HEK293 (cell line): ENCODE results near the gene PUS7.
A peak's percentile ranks its signal among the peaks of the same experiment; 100 is the strongest.

Source experiments
- CTCF ChIA-PET: fragments of 350-600 bp; formaldehyde crosslinking; extraction: SDS; loops from one replicate; lab custom pipeline; 2021; ENCODE audit warnings: antibody characterized with exemption; lab: Yijun Ruan, JAX
- POLR2A ChIA-PET: fragments of 300-600 bp; formaldehyde crosslinking; extraction: SDS; loops from one replicate; lab custom pipeline; 2020; ENCODE audit warnings: antibody characterized with exemption, inconsistent platforms; lab: Yijun Ruan, JAX
- H3K27ac ChIP-seq: fragments of 200-500 bp; sonication (Bioruptor generic); 2 replicates; pipeline ENCODE4 v1.5.1; 2014; ENCODE audit warnings: low read depth, low read length, control low read depth, inconsistent platforms; ENCODE audit errors: extremely low read depth
- H3K36me3 ChIP-seq, 2 experiments: fragments of 200-500 bp in 1 of 2; sonication (Bioruptor generic) in 1 of 2; 1 replicate in 1 of 2; 2 replicates in 1 of 2; pipeline ENCODE4 v1.5.1; 2014 to 2017; ENCODE audit warnings: inconsistent platforms in 2 of 2, low read length in 2 of 2; ENCODE audit not compliant: control insufficient read depth in 2 of 2, insufficient read depth in 1 of 2
- H3K4me1 ChIP-seq: fragments of 200-500 bp; sonication (Bioruptor generic); 2 replicates; pipeline ENCODE4 v1.5.1; 2014; ENCODE audit warnings: mild to moderate bottlenecking, low read length, inconsistent platforms; ENCODE audit not compliant: control insufficient read depth, insufficient read depth
- H3K4me3 ChIP-seq: 2 replicates; pipeline ENCODE4 v1.5.1; 2011; ENCODE audit warnings: low read depth, mild to moderate bottlenecking, control low read depth, low read length, moderate library complexity
- H3K9me3 ChIP-seq: fragments of 200-500 bp; sonication (Bioruptor generic); 2 replicates; pipeline ENCODE4 v1.5.1; 2014; ENCODE audit warnings: low read depth, low read length, inconsistent platforms; ENCODE audit not compliant: control insufficient read depth, insufficient read depth
- KLF9 ChIP-seq: fragments of 450-650 bp; formaldehyde crosslinking; IDR thresholded peaks from 2 replicates; pipeline ENCODE4 v1.5.1; 2016; ENCODE audit warnings: missing biosample characterization, missing genetic modification characterization, low read depth
- RBAK ChIP-seq: fragments of 450-650 bp; formaldehyde crosslinking; IDR thresholded peaks from 2 replicates; pipeline ENCODE4 v1.5.1; 2016; ENCODE audit warnings: missing biosample characterization, missing genetic modification characterization
- WT1 ChIP-seq: fragments of 450-650 bp; formaldehyde crosslinking; IDR thresholded peaks from 2 replicates; pipeline ENCODE4 v1.5.1; 2016; ENCODE audit warnings: missing biosample characterization, missing genetic modification characterization
- ZNF10 ChIP-seq: fragments of 450-650 bp; formaldehyde crosslinking; IDR thresholded peaks from 2 replicates; pipeline ENCODE4 v1.5.1; 2017; ENCODE audit warnings: missing biosample characterization, missing genetic modification characterization
- ZNF169 ChIP-seq: fragments of 450-650 bp; formaldehyde crosslinking; IDR thresholded peaks from 2 replicates; pipeline ENCODE4 v1.5.1; 2016; ENCODE audit warnings: missing biosample characterization, missing genetic modification characterization
- ZNF391 ChIP-seq: fragments of 450-650 bp; formaldehyde crosslinking; IDR thresholded peaks from 2 replicates; pipeline ENCODE4 v1.5.1; 2016; ENCODE audit warnings: low read depth, missing biosample characterization, missing genetic modification characterization, borderline replicate concordance
- ZNF660 ChIP-seq: fragments of 450-650 bp; IDR thresholded peaks from 2 replicates; pipeline ENCODE4 v1.5.1; 2018; ENCODE audit warnings: missing biosample characterization, mild to moderate bottlenecking, missing genetic modification characterization
- ZNF664 ChIP-seq: fragments of 450-650 bp; formaldehyde crosslinking; IDR thresholded peaks from 2 replicates; pipeline ENCODE4 v1.5.1; 2016; ENCODE audit warnings: missing biosample characterization, missing genetic modification characterization
- TF ChIP-seq, protein P1 (sequence below): fragments of 450-650 bp; formaldehyde crosslinking; conservative IDR thresholded peaks from 2 replicates; pipeline ENCODE4 v1.5.1; 2016; ENCODE audit warnings: low read depth, missing biosample characterization, missing genetic modification characterization
- TF ChIP-seq, protein P2 (sequence below): fragments of 450-650 bp; formaldehyde crosslinking; IDR thresholded peaks from 2 replicates; pipeline ENCODE4 v1.5.1; 2017; ENCODE audit warnings: missing biosample characterization, missing genetic modification characterization
- TF ChIP-seq, protein P3 (sequence below): fragments of 450-650 bp; IDR thresholded peaks from 2 replicates; pipeline ENCODE4 v1.5.1; 2018; ENCODE audit warnings: missing biosample characterization, mild to moderate bottlenecking, missing genetic modification characterization
- TF ChIP-seq, protein P4 (sequence below): fragments of 450-650 bp; IDR thresholded peaks from 2 replicates; pipeline ENCODE4 v1.5.1; 2018; ENCODE audit warnings: missing biosample characterization, missing genetic modification characterization
- TF ChIP-seq, protein P5 (sequence below): fragments of 450-650 bp; formaldehyde crosslinking; IDR thresholded peaks from 2 replicates; pipeline ENCODE4 v1.5.1; 2016; ENCODE audit warnings: missing biosample characterization, missing genetic modification characterization, borderline replicate concordance
- TF ChIP-seq, protein P6 (sequence below): fragments of 450-650 bp; formaldehyde crosslinking; IDR thresholded peaks from 2 replicates; pipeline ENCODE4 v1.5.1; 2016; ENCODE audit warnings: missing biosample characterization, missing genetic modification characterization

Gene PUS7

DNA sequence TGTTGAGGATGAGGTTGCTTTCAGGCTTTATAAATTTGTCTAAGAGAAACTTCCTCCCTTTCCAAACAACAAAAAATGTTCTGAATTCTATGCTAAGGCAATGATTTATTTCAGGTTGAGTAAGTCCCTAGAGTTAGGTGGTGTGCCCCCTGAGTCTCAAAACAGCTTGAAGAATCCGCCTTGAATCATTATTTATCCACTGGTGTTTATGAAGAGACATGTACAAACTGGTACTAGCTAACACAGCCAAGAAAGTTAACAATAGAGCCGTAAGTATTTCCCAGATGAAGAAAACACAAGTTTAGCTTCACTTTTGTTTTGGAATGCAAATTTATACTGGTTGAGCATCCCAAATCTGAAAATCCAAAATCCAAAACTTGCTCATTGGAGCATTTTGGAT is 67.2 kb downstream of the PUS7 start:
- no peaks in the 10 kb centered on the region for H3K9me3 ChIP-seq
- POLR2A ChIA-PET, result no interaction called here
- no peak overlapping the region for H3K4me3 ChIP-seq
- H3K4me1 ChIP-seq, result no peaks in the 10 kb centered on the region
- TF ChIP-seq ZNF664 (tag by site-specific recombination), result no peak
- TF ChIP-seq RBAK, result no peak
- no peak for TF ChIP-seq ZNF391 (tag by site-specific recombination)
- TF ChIP-seq, all 188 proteins: peak for 0
- H3K36me3 ChIP-seq, result peaks cover 14 to 23% of the 10 kb centered on the region in 2 experiments
- H3K27ac ChIP-seq, result no peak overlapping the region
- CTCF ChIA-PET, result interaction anchor here (0.6 to 0.8 kb wide), 3 partner anchors 56 to 133 kb away, joined by 3 to 5 read pairs (median 4); no protein-coding TSS in a partner anchor

DNA sequence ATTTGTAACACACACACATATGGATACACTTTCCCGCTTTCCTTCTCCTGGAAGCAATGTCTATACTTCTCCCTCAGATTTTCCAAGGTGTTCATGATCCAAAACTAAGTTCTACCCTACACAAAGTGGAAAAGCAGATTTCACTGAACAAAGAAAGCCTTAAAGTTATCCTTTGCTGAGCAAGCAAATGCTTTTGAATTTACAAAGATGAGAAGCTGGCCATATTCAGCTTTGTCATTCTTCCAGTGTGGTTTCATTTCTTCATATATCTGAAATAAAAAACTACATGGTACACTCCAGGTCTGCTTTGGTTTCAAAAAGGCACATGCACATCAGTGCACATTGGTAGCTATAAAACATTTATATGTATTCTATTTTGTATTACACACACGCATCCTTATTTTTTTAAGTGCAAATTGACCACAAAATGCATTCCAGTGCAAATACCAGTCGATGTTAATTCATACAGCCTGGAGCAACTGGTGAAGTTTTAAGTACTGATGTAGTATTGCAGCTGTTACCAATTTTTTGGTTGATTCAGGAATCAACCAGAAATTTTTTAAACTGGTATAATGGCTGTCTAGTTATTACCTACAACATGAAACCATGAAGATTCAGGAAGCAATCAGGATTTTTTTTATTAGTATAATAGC is 67.8 kb downstream of the PUS7 start:
- peaks cover 14 to 17% of the 10 kb centered on the region in 2 experiments for H3K36me3 ChIP-seq
- H3K27ac ChIP-seq, result no peak overlapping the region
- POLR2A ChIA-PET, result no interaction called here
- H3K9me3 ChIP-seq, result no peaks in the 10 kb centered on the region
- TF ChIP-seq ZNF169 (tag by site-specific recombination), result no peak
- TF ChIP-seq, protein P1, sequence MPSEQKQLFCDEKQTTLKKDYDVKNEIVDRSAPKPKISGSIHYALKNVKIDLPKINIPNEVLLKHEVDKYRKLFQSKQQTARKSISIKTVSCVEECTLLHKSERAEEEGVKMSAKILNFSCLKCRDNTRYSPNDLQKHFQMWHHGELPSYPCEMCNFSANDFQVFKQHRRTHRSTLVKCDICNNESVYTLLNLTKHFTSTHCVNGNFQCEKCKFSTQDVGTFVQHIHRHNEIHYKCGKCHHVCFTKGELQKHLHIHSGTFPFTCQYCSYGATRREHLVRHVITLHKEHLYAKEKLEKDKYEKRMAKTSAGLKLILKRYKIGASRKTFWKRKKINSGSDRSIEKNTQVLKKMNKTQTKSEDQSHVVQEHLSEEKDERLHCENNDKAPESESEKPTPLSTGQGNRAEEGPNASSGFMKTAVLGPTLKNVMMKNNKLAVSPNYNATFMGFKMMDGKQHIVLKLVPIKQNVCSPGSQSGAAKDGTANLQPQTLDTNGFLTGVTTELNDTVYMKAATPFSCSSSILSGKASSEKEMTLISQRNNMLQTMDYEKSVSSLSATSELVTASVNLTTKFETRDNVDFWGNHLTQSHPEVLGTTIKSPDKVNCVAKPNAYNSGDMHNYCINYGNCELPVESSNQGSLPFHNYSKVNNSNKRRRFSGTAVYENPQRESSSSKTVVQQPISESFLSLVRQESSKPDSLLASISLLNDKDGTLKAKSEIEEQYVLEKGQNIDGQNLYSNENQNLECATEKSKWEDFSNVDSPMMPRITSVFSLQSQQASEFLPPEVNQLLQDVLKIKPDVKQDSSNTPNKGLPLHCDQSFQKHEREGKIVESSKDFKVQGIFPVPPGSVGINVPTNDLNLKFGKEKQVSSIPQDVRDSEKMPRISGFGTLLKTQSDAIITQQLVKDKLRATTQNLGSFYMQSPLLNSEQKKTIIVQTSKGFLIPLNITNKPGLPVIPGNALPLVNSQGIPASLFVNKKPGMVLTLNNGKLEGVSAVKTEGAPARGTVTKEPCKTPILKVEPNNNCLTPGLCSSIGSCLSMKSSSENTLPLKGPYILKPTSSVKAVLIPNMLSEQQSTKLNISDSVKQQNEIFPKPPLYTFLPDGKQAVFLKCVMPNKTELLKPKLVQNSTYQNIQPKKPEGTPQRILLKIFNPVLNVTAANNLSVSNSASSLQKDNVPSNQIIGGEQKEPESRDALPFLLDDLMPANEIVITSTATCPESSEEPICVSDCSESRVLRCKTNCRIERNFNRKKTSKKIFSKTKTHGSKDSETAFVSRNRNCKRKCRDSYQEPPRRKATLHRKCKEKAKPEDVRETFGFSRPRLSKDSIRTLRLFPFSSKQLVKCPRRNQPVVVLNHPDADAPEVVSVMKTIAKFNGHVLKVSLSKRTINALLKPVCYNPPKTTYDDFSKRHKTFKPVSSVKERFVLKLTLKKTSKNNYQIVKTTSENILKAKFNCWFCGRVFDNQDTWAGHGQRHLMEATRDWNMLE (tag by site-specific recombination), result no peak
- TF ChIP-seq, protein P2, sequence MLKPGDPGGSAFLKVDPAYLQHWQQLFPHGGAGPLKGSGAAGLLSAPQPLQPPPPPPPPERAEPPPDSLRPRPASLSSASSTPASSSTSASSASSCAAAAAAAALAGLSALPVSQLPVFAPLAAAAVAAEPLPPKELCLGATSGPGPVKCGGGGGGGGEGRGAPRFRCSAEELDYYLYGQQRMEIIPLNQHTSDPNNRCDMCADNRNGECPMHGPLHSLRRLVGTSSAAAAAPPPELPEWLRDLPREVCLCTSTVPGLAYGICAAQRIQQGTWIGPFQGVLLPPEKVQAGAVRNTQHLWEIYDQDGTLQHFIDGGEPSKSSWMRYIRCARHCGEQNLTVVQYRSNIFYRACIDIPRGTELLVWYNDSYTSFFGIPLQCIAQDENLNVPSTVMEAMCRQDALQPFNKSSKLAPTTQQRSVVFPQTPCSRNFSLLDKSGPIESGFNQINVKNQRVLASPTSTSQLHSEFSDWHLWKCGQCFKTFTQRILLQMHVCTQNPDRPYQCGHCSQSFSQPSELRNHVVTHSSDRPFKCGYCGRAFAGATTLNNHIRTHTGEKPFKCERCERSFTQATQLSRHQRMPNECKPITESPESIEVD (tag by site-specific recombination), result peak; percentile 29; the same call in 1 of the 2 replicates
- no peak for TF ChIP-seq KLF9 (tag by site-specific recombination)
- TF ChIP-seq, protein P3, sequence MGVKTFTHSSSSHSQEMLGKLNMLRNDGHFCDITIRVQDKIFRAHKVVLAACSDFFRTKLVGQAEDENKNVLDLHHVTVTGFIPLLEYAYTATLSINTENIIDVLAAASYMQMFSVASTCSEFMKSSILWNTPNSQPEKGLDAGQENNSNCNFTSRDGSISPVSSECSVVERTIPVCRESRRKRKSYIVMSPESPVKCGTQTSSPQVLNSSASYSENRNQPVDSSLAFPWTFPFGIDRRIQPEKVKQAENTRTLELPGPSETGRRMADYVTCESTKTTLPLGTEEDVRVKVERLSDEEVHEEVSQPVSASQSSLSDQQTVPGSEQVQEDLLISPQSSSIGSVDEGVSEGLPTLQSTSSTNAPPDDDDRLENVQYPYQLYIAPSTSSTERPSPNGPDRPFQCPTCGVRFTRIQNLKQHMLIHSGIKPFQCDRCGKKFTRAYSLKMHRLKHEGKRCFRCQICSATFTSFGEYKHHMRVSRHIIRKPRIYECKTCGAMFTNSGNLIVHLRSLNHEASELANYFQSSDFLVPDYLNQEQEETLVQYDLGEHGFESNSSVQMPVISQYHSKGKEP, result 0 out of 2 replicates have a peak, but pooled peaks have one; percentile 10
- TF ChIP-seq WT1, result no peak
- TF ChIP-seq, protein P4, sequence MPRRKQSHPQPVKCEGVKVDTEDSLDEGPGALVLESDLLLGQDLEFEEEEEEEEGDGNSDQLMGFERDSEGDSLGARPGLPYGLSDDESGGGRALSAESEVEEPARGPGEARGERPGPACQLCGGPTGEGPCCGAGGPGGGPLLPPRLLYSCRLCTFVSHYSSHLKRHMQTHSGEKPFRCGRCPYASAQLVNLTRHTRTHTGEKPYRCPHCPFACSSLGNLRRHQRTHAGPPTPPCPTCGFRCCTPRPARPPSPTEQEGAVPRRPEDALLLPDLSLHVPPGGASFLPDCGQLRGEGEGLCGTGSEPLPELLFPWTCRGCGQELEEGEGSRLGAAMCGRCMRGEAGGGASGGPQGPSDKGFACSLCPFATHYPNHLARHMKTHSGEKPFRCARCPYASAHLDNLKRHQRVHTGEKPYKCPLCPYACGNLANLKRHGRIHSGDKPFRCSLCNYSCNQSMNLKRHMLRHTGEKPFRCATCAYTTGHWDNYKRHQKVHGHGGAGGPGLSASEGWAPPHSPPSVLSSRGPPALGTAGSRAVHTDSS (tag by site-specific recombination), result no peak
- TF ChIP-seq ZNF660 (tag by site-specific recombination), result no peak
- TF ChIP-seq, protein P5, sequence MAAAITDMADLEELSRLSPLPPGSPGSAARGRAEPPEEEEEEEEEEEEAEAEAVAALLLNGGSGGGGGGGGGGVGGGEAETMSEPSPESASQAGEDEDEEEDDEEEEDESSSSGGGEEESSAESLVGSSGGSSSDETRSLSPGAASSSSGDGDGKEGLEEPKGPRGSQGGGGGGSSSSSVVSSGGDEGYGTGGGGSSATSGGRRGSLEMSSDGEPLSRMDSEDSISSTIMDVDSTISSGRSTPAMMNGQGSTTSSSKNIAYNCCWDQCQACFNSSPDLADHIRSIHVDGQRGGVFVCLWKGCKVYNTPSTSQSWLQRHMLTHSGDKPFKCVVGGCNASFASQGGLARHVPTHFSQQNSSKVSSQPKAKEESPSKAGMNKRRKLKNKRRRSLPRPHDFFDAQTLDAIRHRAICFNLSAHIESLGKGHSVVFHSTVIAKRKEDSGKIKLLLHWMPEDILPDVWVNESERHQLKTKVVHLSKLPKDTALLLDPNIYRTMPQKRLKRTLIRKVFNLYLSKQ, result no peak
- TF ChIP-seq ZNF10 (tag by site-specific recombination), result no peak
- TF ChIP-seq, protein P6, sequence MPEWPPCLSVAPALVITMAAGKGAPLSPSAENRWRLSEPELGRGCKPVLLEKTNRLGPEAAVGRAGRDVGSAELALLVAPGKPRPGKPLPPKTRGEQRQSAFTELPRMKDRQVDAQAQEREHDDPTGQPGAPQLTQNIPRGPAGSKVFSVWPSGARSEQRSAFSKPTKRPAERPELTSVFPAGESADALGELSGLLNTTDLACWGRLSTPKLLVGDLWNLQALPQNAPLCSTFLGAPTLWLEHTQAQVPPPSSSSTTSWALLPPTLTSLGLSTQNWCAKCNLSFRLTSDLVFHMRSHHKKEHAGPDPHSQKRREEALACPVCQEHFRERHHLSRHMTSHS (tag by site-specific recombination), result no peak
- H3K4me3 ChIP-seq, result no peak overlapping the region
- H3K4me1 ChIP-seq, result no peaks in the 10 kb centered on the region
- CTCF ChIA-PET, result interaction anchor here (0.8 kb wide), 1 partner anchor 56 kb away, joined by 4 read pairs; no protein-coding TSS in a partner anchor
